ENCODE results near the gene MAT2B. TPM values are rescaled to one million over a fixed set of nuclear protein-coding genes. Genes with fewer than 3 reads are reported as not detected.

MAT2B gene
- total and polyA plus RNA-seq, 2 of the 8 experiments (the other 6 are each of a cell fraction or from before 2014, with no cell fraction given), result 33.9 to 65.2 TPM

DNA sequence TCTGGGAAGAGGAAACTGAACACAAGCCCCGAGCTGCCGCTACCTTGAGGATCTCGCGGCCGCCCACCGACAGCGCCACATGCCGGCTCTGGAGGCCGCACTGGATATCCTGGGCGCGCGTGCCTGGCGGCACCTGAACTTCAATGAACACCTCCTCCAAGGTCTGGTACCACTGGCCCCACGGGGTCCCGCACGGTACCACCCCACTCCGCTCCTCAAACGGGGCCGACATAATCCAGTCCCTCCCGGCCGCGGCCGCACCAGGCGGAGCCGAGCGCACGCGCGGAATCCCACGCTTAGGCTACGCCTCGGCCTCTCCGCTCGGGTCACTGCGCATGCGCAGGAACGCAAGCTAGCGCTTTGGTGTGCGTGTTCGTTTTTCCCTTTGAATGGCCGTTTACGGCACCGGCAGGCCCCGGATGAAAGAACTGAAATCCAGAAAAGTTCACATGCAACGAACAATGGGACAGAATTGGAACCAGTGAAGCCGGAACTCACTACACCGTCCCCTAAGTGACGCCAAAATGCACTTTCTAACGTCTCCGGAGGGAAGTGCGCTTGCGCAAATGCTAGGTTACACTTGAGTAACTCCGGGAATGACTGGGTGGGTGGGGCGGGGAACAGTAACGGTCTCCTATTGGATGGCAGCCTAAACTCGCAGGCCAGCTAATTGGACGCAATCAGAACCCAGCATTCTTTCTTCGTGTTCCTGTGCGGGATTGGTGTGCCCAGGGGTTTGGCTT is 45.4 kb upstream of the MAT2B start, which contains the start of gene NUDCD2 (continued):
- TF ChIP-seq, protein P1, sequence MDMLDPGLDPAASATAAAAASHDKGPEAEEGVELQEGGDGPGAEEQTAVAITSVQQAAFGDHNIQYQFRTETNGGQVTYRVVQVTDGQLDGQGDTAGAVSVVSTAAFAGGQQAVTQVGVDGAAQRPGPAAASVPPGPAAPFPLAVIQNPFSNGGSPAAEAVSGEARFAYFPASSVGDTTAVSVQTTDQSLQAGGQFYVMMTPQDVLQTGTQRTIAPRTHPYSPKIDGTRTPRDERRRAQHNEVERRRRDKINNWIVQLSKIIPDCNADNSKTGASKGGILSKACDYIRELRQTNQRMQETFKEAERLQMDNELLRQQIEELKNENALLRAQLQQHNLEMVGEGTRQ (IDR thresholded peaks at IDR 0.05; ENCODE audit: low read length), result 0 out of 2 replicates have a peak, but pooled peaks have one; percentile 3
- TF ChIP-seq RXRA (IDR thresholded peaks at IDR 0.05; ENCODE audit: insufficient read depth, low read depth, low read length), result no peak
- TF ChIP-seq CTCF (IDR thresholded peaks at IDR 0.05; ENCODE audit: control extremely low read depth in 1 of 3, insufficient read depth in 1 of 3, low read depth in 1 of 3, low read length in 3 of 3), result no peak
- TF ChIP-seq, protein P2, sequence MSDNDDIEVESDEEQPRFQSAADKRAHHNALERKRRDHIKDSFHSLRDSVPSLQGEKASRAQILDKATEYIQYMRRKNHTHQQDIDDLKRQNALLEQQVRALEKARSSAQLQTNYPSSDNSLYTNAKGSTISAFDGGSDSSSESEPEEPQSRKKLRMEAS (IDR thresholded peaks at IDR 0.05), result peak; percentile 84
- peak; percentile 84 for TF ChIP-seq TAF1 (IDR thresholded peaks at IDR 0.05; ENCODE audit: low read depth, low read length)
- peak; percentile 95 for TF ChIP-seq NRF1 (IDR thresholded peaks at IDR 0.05; ENCODE audit: low read depth, low read length)
- TF ChIP-seq GTF2F1 (IDR thresholded peaks at IDR 0.05; ENCODE audit: borderline replicate concordance, low read depth, low read length), result no peak
- TF ChIP-seq RFX5 (IDR thresholded peaks at IDR 0.05; ENCODE audit: borderline replicate concordance, low read depth, low read length), result no peak
- TF ChIP-seq JUND (IDR thresholded peaks at IDR 0.05; ENCODE audit: low read length), result no peak
- TF ChIP-seq SP2 (IDR thresholded peaks at IDR 0.05; ENCODE audit: low read length), result no peak
- TF ChIP-seq CHD2 (IDR thresholded peaks at IDR 0.05; ENCODE audit: low read length), result 0 out of 2 replicates have a peak, but pooled peaks have one; percentile 11
- no peak for TF ChIP-seq POU5F1 (IDR thresholded peaks at IDR 0.05; ENCODE audit: low read depth, low read length)
- no peak for TF ChIP-seq EGR1 (IDR thresholded peaks at IDR 0.05; ENCODE audit: borderline replicate concordance, low read depth, low read length)
- TF ChIP-seq, protein P3, sequence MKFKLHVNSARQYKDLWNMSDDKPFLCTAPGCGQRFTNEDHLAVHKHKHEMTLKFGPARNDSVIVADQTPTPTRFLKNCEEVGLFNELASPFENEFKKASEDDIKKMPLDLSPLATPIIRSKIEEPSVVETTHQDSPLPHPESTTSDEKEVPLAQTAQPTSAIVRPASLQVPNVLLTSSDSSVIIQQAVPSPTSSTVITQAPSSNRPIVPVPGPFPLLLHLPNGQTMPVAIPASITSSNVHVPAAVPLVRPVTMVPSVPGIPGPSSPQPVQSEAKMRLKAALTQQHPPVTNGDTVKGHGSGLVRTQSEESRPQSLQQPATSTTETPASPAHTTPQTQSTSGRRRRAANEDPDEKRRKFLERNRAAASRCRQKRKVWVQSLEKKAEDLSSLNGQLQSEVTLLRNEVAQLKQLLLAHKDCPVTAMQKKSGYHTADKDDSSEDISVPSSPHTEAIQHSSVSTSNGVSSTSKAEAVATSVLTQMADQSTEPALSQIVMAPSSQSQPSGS (IDR thresholded peaks at IDR 0.05; ENCODE audit: low read length), result no peak
- 0 out of 2 replicates have a peak, but pooled peaks have one; percentile 2 for TF ChIP-seq CEBPB (IDR thresholded peaks at IDR 0.05; ENCODE audit: low read depth, low read length)
- no peak for TF ChIP-seq SUZ12 (IDR thresholded peaks at IDR 0.05; ENCODE audit: low read length)
- no peak for TF ChIP-seq CTBP2 (IDR thresholded peaks at IDR 0.05; ENCODE audit: borderline replicate concordance, insufficient read depth, insufficient read length, low read length)
- TF ChIP-seq CREB1 (IDR thresholded peaks at IDR 0.05), result peak; percentile 66; the same call in 1 of the 2 replicates
- TF ChIP-seq KDM5A (IDR thresholded peaks at IDR 0.05; ENCODE audit: low read length), result no peak
